Psoas muscle (tissue), 8 donors: ENCODE measurements around the gene FILIP1. TPM values are rescaled to one million over a fixed set of nuclear protein-coding genes. Genes with fewer than 3 reads are reported as not detected.

Experiments
- ATAC-seq, 4 donors: fragments of 200-7000 bp; cut with Tn5 transposase; one replicate each; pipeline ENCODE4 v1.9.1; 2020; ENCODE audit warnings: moderate library complexity in 3 of 4, mild to moderate bottlenecking in 2 of 4
- DNase-seq, 2 donors: peaks; one replicate each; pipeline ENCODE4 v3.0.0-alpha.2; 2020
- H3K27ac ChIP-seq: fragments of 200-600 bp; one replicate; pipeline ENCODE4 v1.8.0; 2022
- H3K27me3 ChIP-seq, 3 donors: fragments of 200-600 bp in 1 of 3; one replicate each; pipeline versions ENCODE4 v1.6.1 to v1.8.0; 2013 to 2022; ENCODE audit warnings: low read length in 2 of 3, mild to moderate bottlenecking in 2 of 3, moderate library complexity in 1 of 3; ENCODE audit not compliant: insufficient read depth in 3 of 3
- H3K36me3 ChIP-seq, 2 donors: fragments of 200-600 bp in 1 of 2; one replicate each; pipeline versions ENCODE4 v1.6.1 to v1.8.0; 2013 to 2022; ENCODE audit warnings: low read depth in 1 of 2, mild to moderate bottlenecking in 1 of 2, moderate library complexity in 1 of 2; ENCODE audit not compliant: insufficient read depth in 1 of 2
- H3K4me1 ChIP-seq: fragments of 200-600 bp; one replicate; pipeline ENCODE4 v1.8.0; 2022
- H3K4me3 ChIP-seq: fragments of 200-600 bp; one replicate; pipeline ENCODE4 v1.8.0; 2022; ENCODE audit warnings: mild to moderate bottlenecking
- H3K9me3 ChIP-seq: fragments of 200-600 bp; one replicate; pipeline ENCODE4 v1.8.0; 2022
- WGBS, 3 donors: extraction: QIAGEN DNeasy Blood & Tissue Kit; methylation state at CpG; one replicate each; pipeline versions ENCODE4 v1.1.6 to v1.1.7; 2013; 5-methylcytosine and 5-hydroxymethylcytosine counted together
- intact Hi-C, 2 donors: fragments of 100-400 bp; cut with DNase I; formaldehyde crosslinking; loops; one replicate each; pipeline versions ENCODE4 v1.11.0 to v1.14.2; 2022
- polyA plus RNA-seq, 3 donors: library from polyadenylated mRNA; stranded (reverse); fragments of 200-250 nt; gene quantifications; one replicate each; pipeline ENCODE4 v1.2.3, GENCODE V29; 2013
- total RNA-seq, 4 donors: library from RNA; stranded (reverse); fragmentation: NEBNext Ultra II Directional in 2 of 4; extraction: Animal tissue kit (Norgen Biotek cat#: 25700) in 2 of 4; gene quantifications; one replicate each; pipeline versions ENCODE4 v1.2.1 to v1.2.4, GENCODE V29; 2021 to 2023
- TF ChIP-seq, protein P1 (sequence below): fragments of 200-600 bp; IDR thresholded peaks from one replicate; pipeline ENCODE4 v1.8.0; 2022; ENCODE audit warnings: antibody characterized with exemption
- donor health status: healthy with polysubstance abuse.
- donor health status: DM: no; HTN: no; CAD: no; lungs with moderate emphysema.
- donor health status: Bipolar disorder and iron deficiency.
- donor health status: healthy.
- donor health status: DM: yes; HTN: yes; CAD: no.
- donor health status: DM: no; HTN: no; CAD: no.
- donor health status: DM: no; HTN: no; CAD: no.
- donor health status: DM: yes; HTN: yes; CAD: no.

Gene FILIP1
- total and polyA plus RNA-seq, 7 donors: 2.8 to 129 (median 71.5) TPM

DNA sequence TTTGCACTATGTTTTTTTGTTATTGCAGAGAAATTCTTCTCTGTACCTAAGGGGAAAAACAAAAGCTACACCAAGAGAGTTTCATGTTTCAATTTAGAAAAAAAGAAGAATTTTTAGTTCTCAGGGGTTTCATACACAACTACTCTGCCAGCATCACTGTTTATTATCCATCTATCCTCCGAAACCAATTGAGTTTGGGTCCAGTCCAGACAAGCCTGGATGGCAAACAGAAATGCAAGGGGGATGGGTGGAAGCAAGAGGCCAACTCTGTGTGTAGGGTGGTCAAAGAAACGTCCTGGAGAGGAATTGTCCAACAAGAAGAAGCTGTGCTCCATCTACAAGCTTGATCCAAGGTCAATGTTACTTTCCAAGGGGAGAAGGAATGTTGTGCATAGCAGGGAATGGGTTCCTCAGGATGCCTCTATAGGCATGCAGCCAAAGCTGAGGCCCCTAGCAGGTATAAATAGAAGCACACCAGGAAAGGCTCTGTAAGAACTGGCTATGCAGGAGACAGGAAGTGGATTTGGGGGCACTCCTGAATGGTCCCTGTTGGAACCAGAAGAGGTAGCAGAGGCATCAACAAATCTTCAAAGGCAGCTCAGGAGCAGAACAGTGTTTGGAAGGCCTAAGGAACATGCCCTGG, 64.4 kb downstream of the FILIP1 start:
- TF ChIP-seq, protein P1, sequence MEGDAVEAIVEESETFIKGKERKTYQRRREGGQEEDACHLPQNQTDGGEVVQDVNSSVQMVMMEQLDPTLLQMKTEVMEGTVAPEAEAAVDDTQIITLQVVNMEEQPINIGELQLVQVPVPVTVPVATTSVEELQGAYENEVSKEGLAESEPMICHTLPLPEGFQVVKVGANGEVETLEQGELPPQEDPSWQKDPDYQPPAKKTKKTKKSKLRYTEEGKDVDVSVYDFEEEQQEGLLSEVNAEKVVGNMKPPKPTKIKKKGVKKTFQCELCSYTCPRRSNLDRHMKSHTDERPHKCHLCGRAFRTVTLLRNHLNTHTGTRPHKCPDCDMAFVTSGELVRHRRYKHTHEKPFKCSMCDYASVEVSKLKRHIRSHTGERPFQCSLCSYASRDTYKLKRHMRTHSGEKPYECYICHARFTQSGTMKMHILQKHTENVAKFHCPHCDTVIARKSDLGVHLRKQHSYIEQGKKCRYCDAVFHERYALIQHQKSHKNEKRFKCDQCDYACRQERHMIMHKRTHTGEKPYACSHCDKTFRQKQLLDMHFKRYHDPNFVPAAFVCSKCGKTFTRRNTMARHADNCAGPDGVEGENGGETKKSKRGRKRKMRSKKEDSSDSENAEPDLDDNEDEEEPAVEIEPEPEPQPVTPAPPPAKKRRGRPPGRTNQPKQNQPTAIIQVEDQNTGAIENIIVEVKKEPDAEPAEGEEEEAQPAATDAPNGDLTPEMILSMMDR: no peak
- ATAC-seq: no peak
- Histone ChIP-seq H3K27ac (peak overlapping the region; percentile 13), H3K9me3 (no peaks in the 10 kb centered on the region), H3K36me3 (no peaks in the 10 kb centered on the region), H3K4me3 (no peak overlapping the region), H3K4me1 (peaks cover 73% of the 10 kb centered on the region), H3K27me3 (no peaks in the 10 kb centered on the region)
- intact Hi-C loops: no loop called here
- no peak for DNase-seq
- 22 to 36% (median 32%) methylated on average over 2 of the region's 2 CpGs for WGBS, 3 donors

DNA sequence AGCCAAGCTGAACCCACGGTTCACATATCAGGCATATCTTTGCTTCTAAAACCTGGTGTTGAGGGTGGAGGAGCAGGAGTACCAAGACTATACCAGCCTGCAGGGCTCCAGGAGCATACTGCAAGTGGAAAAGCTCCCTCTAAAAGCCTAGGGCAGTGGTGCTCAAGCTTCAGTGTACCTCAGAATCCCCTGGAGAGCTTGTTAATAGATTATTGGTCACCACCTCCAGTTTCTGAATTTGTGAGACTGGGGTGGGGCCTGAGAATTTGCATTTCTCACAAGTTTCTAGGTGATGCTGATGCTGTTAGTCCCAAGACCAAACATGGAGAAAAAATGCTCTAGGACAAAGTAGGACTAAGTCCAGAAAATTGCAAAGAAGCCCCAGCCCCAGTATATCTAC, 65.4 kb downstream of the FILIP1 start:
- Histone ChIP-seq H3K9me3 (no peaks in the 10 kb centered on the region), H3K4me1 (peaks cover 81% of the 10 kb centered on the region), H3K27me3 (no peaks in the 10 kb centered on the region), H3K4me3 (no peak overlapping the region), H3K36me3 (no peaks in the 10 kb centered on the region), H3K27ac (peak overlapping the region; percentile 0)
- WGBS, 3 donors: 37 to 49% (median 40%) methylated on average over 1 of the region's 1 CpG
- no peak for DNase-seq
- intact Hi-C loops: no loop called here
- ATAC-seq: no peak
- TF ChIP-seq, protein P1: no peak

DNA sequence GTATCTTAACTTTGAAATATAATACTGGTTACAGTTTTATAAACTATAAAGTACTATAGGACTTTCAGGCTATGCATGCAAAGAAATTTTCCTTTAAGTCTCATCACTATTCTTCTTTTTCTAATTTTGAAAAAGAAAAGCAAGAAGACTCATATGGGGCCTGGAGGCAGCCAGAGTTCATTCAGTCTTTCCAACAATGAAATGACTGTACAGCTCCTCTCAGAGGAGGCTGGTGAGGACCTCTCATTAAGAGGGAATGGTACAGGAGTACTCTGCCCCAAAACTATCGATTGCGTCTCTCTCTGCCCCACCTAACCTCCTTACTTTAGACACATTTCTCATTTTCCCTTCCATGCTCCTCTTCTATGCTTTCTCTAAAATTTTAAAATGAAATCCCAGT, 66.3 kb downstream of the FILIP1 start:
- no peak for ATAC-seq

DNA sequence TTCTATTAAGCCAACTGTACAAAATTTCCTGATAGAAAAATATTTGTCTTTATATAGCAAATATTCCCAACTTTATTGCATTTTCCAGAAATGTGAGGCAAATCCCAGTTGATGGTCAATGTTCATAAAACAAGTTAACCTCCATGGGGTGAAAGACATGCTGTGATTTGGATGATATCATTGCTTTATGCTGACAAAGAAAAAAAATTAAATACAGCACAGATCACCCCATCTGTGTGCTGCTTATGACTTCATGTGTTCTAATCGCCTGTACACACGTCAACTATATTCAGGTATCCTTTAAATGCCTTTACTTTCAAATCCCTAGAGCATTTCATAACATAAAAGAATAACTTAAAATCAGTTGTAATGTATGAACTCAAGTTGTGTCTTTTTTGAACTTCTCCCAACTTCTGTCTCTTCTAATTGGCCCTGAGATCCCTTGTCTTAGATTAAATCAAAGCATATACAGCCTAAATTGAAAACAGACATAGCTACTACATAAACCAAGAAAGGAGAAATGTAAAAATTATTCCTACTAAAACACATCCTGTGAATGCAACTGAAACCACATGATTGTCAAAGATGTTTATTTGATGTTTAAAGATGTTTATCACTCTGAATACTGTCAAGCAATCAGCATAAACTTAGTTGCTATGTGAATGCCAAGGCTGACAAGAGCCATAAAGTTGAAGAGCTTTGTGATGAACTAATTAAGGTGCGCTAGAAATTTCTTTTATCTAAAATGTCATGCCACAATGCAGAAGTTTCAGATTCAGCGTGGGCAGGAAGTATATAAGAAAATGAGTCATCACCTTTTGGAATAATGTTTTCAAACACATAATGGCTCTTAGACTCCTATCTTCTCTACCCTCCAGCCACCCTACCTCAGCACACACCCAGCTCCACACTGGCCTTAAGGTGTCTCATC, 68.7 kb downstream of the FILIP1 start:
- ATAC-seq (no peak), DNase-seq (no peak)
- Histone ChIP-seq H3K4me3 (no peak overlapping the region), H3K9me3 (no peaks in the 10 kb centered on the region), H3K27me3 (no peaks in the 10 kb centered on the region), H3K27ac (peak overlapping the region; percentile 4), H3K36me3 (no peaks in the 10 kb centered on the region), H3K4me1 (peaks cover 88% of the 10 kb centered on the region)
- WGBS, 3 donors: 78 to 82% (median 79%) methylated on average over 4 of the region's 4 CpGs
- intact Hi-C loops: no loop called here
- TF ChIP-seq, protein P1: no peak

More for the DNA sequence above, 66.3 kb downstream of the FILIP1 start:
- 86 to 96% (median 93%) methylated on average over 2 of the region's 2 CpGs for WGBS, 3 donors
- intact Hi-C loops: no loop called here
- peaks cover 90% of the 10 kb centered on the region for H3K4me1 ChIP-seq
- H3K36me3 ChIP-seq: no peaks in the 10 kb centered on the region
- no peaks in the 10 kb centered on the region for H3K27me3 ChIP-seq
- H3K4me3 ChIP-seq: no peak overlapping the region
- DNase-seq: no peak
- H3K9me3 ChIP-seq: no peaks in the 10 kb centered on the region
- TF ChIP-seq, protein P1: no peak
- H3K27ac ChIP-seq: no peak overlapping the region
